Astrocyte (in vitro differentiated cells and primary cell): Measurements from ENCODE around the gene POR. TPM values are rescaled to one million over a fixed set of nuclear protein-coding genes. Genes with fewer than 3 reads are reported as not detected.

Experiments
- DNase-seq: peaks from one replicate; pipeline ENCODE4 v3.0.0-alpha.2; 2010; ENCODE audit warnings: low read depth
- FAIRE-seq: peaks from 2 replicates; lab custom pipeline; 2011; peaks lifted over from hg19 to GRCh38; lab: Jason Lieb, UNC
- H2AFZ ChIP-seq: 2 replicates; pipeline ENCODE4 v1.6.0; 2012; ENCODE audit warnings: low read depth, low read length, inconsistent platforms
- H3K27ac ChIP-seq: 2 replicates; pipeline ENCODE4 v1.5.1; 2011; ENCODE audit warnings: low read depth, low read length, inconsistent platforms
- H3K27me3 ChIP-seq: 2 replicates; pipeline ENCODE4 v1.6.0; 2011; ENCODE audit warnings: low read length, inconsistent platforms; ENCODE audit not compliant: insufficient read depth
- H3K36me3 ChIP-seq: 2 replicates; pipeline ENCODE4 v1.5.1; 2011; ENCODE audit warnings: low read length, inconsistent platforms; ENCODE audit not compliant: insufficient read depth
- H3K4me1 ChIP-seq: 2 replicates; pipeline ENCODE4 v1.5.1; 2011; ENCODE audit warnings: low read length, inconsistent platforms; ENCODE audit not compliant: insufficient read depth
- H3K4me2 ChIP-seq: 2 replicates; pipeline ENCODE4 v1.6.0; 2012; ENCODE audit warnings: low read length, inconsistent platforms
- H3K4me3 ChIP-seq: 2 replicates; pipeline ENCODE4 v1.5.1; 2011; ENCODE audit warnings: low read depth, mild to moderate bottlenecking, low read length, inconsistent platforms; ENCODE audit not compliant: insufficient read depth
- H3K79me2 ChIP-seq: 2 replicates; pipeline ENCODE4 v1.6.0; 2012; ENCODE audit warnings: mild to moderate bottlenecking, low read length, inconsistent platforms; ENCODE audit not compliant: insufficient read depth
- H3K9ac ChIP-seq: 2 replicates; pipeline ENCODE4 v1.6.0; 2012; ENCODE audit warnings: mild to moderate bottlenecking, low read length, inconsistent platforms
- H3K9me3 ChIP-seq: 2 replicates; pipeline ENCODE4 v1.5.1; 2012; ENCODE audit warnings: low read depth, mild to moderate bottlenecking, low read length, inconsistent platforms; ENCODE audit not compliant: insufficient read depth
- H4K20me1 ChIP-seq: 2 replicates; pipeline ENCODE4 v1.6.0; 2012; ENCODE audit warnings: low read length, inconsistent platforms; ENCODE audit not compliant: insufficient read depth
- H3K27ac Mint-ChIP-seq: one replicate; pipeline ENCODE4 v1.8.0; 2021; ENCODE audit warnings: mild to moderate bottlenecking, mixed read lengths; ENCODE audit not compliant: unreplicated experiment
- H3K27me3 Mint-ChIP-seq: one replicate; pipeline ENCODE4 v1.8.0; 2021; ENCODE audit warnings: low read depth, mixed read lengths; ENCODE audit not compliant: unreplicated experiment
- H3K36me3 Mint-ChIP-seq: one replicate; pipeline ENCODE4 v1.8.0; 2021; ENCODE audit warnings: low read depth, mixed read lengths; ENCODE audit not compliant: unreplicated experiment
- H3K4me1 Mint-ChIP-seq: one replicate; pipeline ENCODE4 v1.8.0; 2021; ENCODE audit warnings: low read depth, mixed read lengths; ENCODE audit not compliant: unreplicated experiment
- H3K4me3 Mint-ChIP-seq: one replicate; pipeline ENCODE4 v1.8.0; 2021; ENCODE audit warnings: mild to moderate bottlenecking, moderate library complexity, mixed read lengths; ENCODE audit not compliant: unreplicated experiment
- H3K9me3 Mint-ChIP-seq: one replicate; pipeline ENCODE4 v1.8.0; 2021; ENCODE audit warnings: mild to moderate bottlenecking, mixed read lengths; ENCODE audit not compliant: unreplicated experiment
- EZH2 ChIP-seq: IDR thresholded peaks from 2 replicates; pipeline ENCODE4 v1.6.1; 2012; ENCODE audit warnings: mild to moderate bottlenecking, low read length, inconsistent platforms; ENCODE audit not compliant: insufficient read depth
- total RNA-seq: library from RNA; stranded (reverse); gene quantifications from 2 replicates; pipeline ENCODE4 v1.2.1, GENCODE V29; 2021
- TF ChIP-seq, protein P1 (sequence below): IDR thresholded peaks from 2 replicates; pipeline ENCODE4 v1.5.1; 2011; ENCODE audit warnings: low read depth, mild to moderate bottlenecking, inconsistent platforms, low read length, moderate library complexity; ENCODE audit not compliant: insufficient read depth

The POR gene
- total RNA-seq, 1 donor from 2014 or later, result 73.6 TPM

DNA sequence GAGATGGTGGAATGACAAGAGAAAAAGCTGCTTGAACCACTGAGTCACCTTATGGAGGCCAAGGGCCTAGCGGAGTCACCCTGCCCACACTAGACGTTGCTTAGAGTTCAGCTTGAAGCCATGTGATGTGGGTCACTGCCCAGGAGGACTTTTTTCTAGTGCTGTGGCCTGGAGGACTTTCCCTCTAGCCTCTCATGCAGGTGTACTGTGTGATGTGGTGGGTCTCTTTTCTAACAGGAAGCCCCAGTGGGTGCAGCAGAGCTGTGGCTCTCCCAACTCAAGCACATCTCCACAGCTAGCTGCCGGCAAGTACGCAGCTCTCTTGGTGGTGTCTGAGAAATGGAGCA is 13.6 kb downstream of the POR start:
- Histone ChIP-seq H3K36me3 (no peaks in the 10 kb centered on the region), H3K27me3 (no peaks in the 10 kb centered on the region), H3K4me1 (no peaks in the 10 kb centered on the region), H3K9ac (no peak overlapping the region), H3K4me2 (no peak overlapping the region), H3K4me3 (no peak overlapping the region), H2AFZ (no peak overlapping the region), H3K27ac (no peak overlapping the region), H3K9me3 (no peaks in the 10 kb centered on the region), H4K20me1 (peaks cover 63% of the 10 kb centered on the region), H3K79me2 (peaks cover 68% of the 10 kb centered on the region)
- no peak overlapping the region for H3K4me3 Mint-ChIP-seq
- FAIRE-seq, result no peak
- TF ChIP-seq, protein P1, sequence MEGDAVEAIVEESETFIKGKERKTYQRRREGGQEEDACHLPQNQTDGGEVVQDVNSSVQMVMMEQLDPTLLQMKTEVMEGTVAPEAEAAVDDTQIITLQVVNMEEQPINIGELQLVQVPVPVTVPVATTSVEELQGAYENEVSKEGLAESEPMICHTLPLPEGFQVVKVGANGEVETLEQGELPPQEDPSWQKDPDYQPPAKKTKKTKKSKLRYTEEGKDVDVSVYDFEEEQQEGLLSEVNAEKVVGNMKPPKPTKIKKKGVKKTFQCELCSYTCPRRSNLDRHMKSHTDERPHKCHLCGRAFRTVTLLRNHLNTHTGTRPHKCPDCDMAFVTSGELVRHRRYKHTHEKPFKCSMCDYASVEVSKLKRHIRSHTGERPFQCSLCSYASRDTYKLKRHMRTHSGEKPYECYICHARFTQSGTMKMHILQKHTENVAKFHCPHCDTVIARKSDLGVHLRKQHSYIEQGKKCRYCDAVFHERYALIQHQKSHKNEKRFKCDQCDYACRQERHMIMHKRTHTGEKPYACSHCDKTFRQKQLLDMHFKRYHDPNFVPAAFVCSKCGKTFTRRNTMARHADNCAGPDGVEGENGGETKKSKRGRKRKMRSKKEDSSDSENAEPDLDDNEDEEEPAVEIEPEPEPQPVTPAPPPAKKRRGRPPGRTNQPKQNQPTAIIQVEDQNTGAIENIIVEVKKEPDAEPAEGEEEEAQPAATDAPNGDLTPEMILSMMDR, result no peak
- no peak for TF ChIP-seq EZH2
- no peak for DNase-seq
- no peaks in the 10 kb centered on the region for H3K9me3 Mint-ChIP-seq
- peaks cover 8% of the 10 kb centered on the region for H3K36me3 Mint-ChIP-seq
- no peak overlapping the region for H3K27ac Mint-ChIP-seq
- no peaks in the 10 kb centered on the region for H3K27me3 Mint-ChIP-seq
- H3K4me1 Mint-ChIP-seq, result no peaks in the 10 kb centered on the region

DNA sequence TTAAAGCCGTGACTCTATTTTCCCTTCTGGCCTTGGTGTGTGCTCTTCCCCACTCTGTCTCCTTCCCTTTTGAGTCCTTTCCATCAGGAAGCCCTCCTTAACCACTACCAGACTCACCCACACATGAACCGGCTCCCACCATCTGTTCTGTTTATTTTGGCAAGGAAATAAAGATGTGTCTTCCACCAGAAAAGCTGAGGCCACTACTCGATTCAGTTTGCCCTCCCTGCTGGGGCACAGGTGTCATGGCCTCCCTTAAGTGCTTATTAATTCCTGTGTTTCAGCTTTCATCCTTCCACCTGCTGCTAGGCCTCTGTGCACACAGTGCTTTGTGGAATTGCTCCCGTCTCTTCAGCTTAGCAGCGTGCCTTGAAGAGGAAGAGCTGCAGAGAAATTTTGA is 16.7 kb downstream of the POR start:
- no peak for FAIRE-seq
- TF ChIP-seq EZH2, result no peak
- TF ChIP-seq, protein P1, result no peak
- H3K4me1 ChIP-seq, result peaks cover 3% of the 10 kb centered on the region
- H3K36me3 ChIP-seq, result no peaks in the 10 kb centered on the region
- no peak overlapping the region for H3K27ac ChIP-seq
- H3K79me2 ChIP-seq, result peaks cover 57% of the 10 kb centered on the region
- no peak overlapping the region for H2AFZ ChIP-seq
- no peak overlapping the region for H3K4me2 ChIP-seq
- no peak for DNase-seq
- Mint-ChIP-seq H3K27ac (no peak overlapping the region), H3K27me3 (no peaks in the 10 kb centered on the region), H3K36me3 (peaks cover 5% of the 10 kb centered on the region), H3K9me3 (no peaks in the 10 kb centered on the region), H3K4me1 (peaks cover 11% of the 10 kb centered on the region), H3K4me3 (no peak overlapping the region)
- no peak overlapping the region for H3K4me3 ChIP-seq
- H3K9ac ChIP-seq, result no peak overlapping the region
- no peaks in the 10 kb centered on the region for H3K27me3 ChIP-seq
- peaks cover 41% of the 10 kb centered on the region for H4K20me1 ChIP-seq
- H3K9me3 ChIP-seq, result peaks cover 11% of the 10 kb centered on the region

DNA sequence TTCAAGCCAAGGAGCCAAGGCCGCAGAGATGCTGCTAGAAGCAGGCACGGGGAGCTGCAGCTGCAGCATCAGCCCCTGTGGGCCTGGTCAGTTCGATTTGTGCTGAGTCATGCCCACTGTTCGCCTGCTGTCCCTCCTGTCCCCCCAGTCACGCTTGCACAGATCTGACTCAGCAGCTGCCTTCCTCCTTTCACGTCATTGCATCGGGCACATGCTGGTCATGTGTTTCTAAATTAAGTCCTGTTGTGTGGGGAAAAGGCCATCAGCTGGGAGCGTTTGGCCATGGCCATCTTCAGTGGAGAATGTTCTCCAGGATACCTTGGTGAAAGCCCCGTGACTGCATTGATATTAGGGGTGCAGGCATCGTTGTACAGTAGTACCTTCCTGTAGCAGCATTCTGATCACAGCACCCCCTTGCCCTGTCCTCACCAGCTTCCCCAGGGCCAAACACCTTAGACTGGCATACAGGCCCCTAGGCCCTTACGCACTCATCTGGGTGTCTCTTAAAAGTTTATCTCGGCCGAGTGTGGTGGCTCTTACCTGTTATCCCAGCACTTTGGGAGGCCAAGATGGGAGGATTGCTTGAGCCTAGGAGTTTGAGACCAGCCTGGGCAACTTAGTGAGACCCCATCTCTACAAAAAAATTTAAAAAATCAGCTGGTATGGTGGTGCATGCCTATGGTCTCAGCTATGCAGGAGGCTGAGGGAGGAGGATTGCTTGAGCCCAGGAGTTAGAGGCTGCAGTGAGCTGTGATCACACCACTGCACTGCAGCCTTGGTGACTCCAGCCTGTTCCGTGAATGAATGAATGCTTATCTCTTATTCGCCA is 23.2 kb downstream of the POR start:
- Histone ChIP-seq H4K20me1 (peaks cover 4% of the 10 kb centered on the region), H3K4me2 (peak overlapping the region; percentile 49), H3K79me2 (peaks cover 44% of the 10 kb centered on the region), H3K27me3 (no peaks in the 10 kb centered on the region), H3K4me3 (no peak overlapping the region), H3K9ac (peak overlapping the region; percentile 33), H2AFZ (no peak overlapping the region), H3K27ac (peak overlapping the region; percentile 32), H3K4me1 (peaks cover 10% of the 10 kb centered on the region), H3K9me3 (peaks cover 11% of the 10 kb centered on the region), H3K36me3 (no peaks in the 10 kb centered on the region)
- H3K27ac Mint-ChIP-seq, result peak overlapping the region; percentile 76
- DNase-seq (peak; percentile 86), FAIRE-seq (no peak)
- H3K36me3 Mint-ChIP-seq, result peaks cover 2% of the 10 kb centered on the region
- H3K4me1 Mint-ChIP-seq, result peaks cover 17% of the 10 kb centered on the region
- TF ChIP-seq, protein P1, result no peak
- TF ChIP-seq EZH2, result no peak
- no peaks in the 10 kb centered on the region for H3K27me3 Mint-ChIP-seq
- peaks cover 2% of the 10 kb centered on the region for H3K9me3 Mint-ChIP-seq
- H3K4me3 Mint-ChIP-seq, result peak overlapping the region; percentile 7
